Stomach (tissue), 4 donors: ENCODE measurements around the gene KCNK7.

ENCODE experiments used
- CTCF ChIP-seq, 7 experiments: fragments of 450-650 bp in 4 of 7; fragments of 200-600 bp in 3 of 7; sonication (generic) in 3 of 7; IDR thresholded peaks; one replicate each; pipeline ENCODE4 v1.5.1; 2016 to 2019; ENCODE audit warnings: antibody characterized with exemption in 7 of 7, control low read depth in 2 of 7, mild to moderate bottlenecking in 1 of 7
- POLR2AphosphoS5 ChIP-seq, 3 donors: sonication (generic); formaldehyde crosslinking; IDR thresholded peaks; one replicate each; pipeline ENCODE4 v1.6.1; 2016; ENCODE audit warnings: antibody characterized with exemption in 3 of 3

GRCh38 chr11:65555693-65556231 lies 39.8 kb downstream of the KCNK7 start:
- no peak for TF ChIP-seq CTCF (IDR thresholded peaks at IDR 0.05)
- no peak for TF ChIP-seq POLR2AphosphoS5 (IDR thresholded peaks at IDR 0.05)
